ENCODE measurements around the gene CGRRF1.

The CGRRF1 gene

DNA sequence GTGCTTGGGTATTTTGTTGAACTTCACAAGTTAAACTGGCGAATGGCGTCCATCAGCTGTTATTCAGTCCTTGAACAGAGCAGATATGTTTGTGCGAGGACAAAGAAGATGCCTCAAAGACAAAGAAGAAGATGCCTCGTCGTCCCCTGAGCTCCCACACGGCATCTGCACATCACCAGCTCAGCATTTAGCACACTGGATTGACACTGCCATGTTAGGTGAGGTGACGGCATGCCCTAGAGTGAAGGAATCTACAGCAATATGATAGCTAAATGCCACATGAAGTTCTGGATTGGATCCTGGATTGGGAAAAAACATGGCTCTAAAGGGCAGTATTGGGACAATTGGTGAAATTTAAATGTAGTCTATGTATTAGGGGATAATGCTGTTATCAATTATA lies 72.6 kb downstream of the CGRRF1 start:
- no peak overlapping the region for H3K4me2 ChIP-seq (ENCODE audit: low read depth, low read length, poor library complexity, severe bottlenecking)
- no peak overlapping the region for H3K27ac ChIP-seq (ENCODE audit: low read depth, low read length)
- no peaks in the 10 kb centered on the region for H3K9me2 ChIP-seq (replicated peaks; ENCODE audit: insufficient read depth, low read length)
- H3K79me2 ChIP-seq (ENCODE audit: insufficient read depth, low read length), result no peaks in the 10 kb centered on the region
- H3K9me3 ChIP-seq (ENCODE audit: insufficient read depth, low read length), result no peaks in the 10 kb centered on the region
- no peaks in the 10 kb centered on the region for H3K27me3 ChIP-seq (ENCODE audit: low read length)
- TF ChIP-seq, protein P1, sequence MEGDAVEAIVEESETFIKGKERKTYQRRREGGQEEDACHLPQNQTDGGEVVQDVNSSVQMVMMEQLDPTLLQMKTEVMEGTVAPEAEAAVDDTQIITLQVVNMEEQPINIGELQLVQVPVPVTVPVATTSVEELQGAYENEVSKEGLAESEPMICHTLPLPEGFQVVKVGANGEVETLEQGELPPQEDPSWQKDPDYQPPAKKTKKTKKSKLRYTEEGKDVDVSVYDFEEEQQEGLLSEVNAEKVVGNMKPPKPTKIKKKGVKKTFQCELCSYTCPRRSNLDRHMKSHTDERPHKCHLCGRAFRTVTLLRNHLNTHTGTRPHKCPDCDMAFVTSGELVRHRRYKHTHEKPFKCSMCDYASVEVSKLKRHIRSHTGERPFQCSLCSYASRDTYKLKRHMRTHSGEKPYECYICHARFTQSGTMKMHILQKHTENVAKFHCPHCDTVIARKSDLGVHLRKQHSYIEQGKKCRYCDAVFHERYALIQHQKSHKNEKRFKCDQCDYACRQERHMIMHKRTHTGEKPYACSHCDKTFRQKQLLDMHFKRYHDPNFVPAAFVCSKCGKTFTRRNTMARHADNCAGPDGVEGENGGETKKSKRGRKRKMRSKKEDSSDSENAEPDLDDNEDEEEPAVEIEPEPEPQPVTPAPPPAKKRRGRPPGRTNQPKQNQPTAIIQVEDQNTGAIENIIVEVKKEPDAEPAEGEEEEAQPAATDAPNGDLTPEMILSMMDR (IDR thresholded peaks at IDR 0.05; ENCODE audit: insufficient read depth, low read length, poor library complexity, severe bottlenecking), result no peak
- TF ChIP-seq EZH2phosphoT487 (conservative IDR thresholded peaks at IDR 0.05; ENCODE audit: low read length), result no peak
- H3K9ac ChIP-seq (ENCODE audit: low read length), result no peak overlapping the region
- no peaks in the 10 kb centered on the region for H3F3A ChIP-seq (ENCODE audit: insufficient read depth)
- H2AFZ ChIP-seq (ENCODE audit: low read depth, low read length, severe bottlenecking), result no peak overlapping the region
- no peaks in the 10 kb centered on the region for H3K36me3 ChIP-seq (ENCODE audit: low read length)
- H3K4me3 ChIP-seq (ENCODE audit: insufficient read depth, low read length, poor library complexity, severe bottlenecking), result no peak overlapping the region
- H4K20me1 ChIP-seq (ENCODE audit: low read depth, low read length), result no peaks in the 10 kb centered on the region

GRCh38 chr14:54584097-54584496 lies 74.4 kb downstream of the CGRRF1 start:
- H4K20me1 ChIP-seq (ENCODE audit: low read depth, low read length), result no peaks in the 10 kb centered on the region
- no peak for TF ChIP-seq EZH2phosphoT487 (conservative IDR thresholded peaks at IDR 0.05; ENCODE audit: low read length)
- TF ChIP-seq, protein P1 (IDR thresholded peaks at IDR 0.05; ENCODE audit: insufficient read depth, low read length, poor library complexity, severe bottlenecking), result no peak
- H3K9me2 ChIP-seq (replicated peaks; ENCODE audit: insufficient read depth, low read length), result no peaks in the 10 kb centered on the region
- no peak overlapping the region for H2AFZ ChIP-seq (ENCODE audit: low read depth, low read length, severe bottlenecking)
- H3K9ac ChIP-seq (ENCODE audit: low read length), result no peak overlapping the region
- H3F3A ChIP-seq (ENCODE audit: insufficient read depth), result no peaks in the 10 kb centered on the region
- H3K4me2 ChIP-seq (ENCODE audit: low read depth, low read length, poor library complexity, severe bottlenecking), result no peak overlapping the region
- no peaks in the 10 kb centered on the region for H3K36me3 ChIP-seq (ENCODE audit: low read length)
- no peak overlapping the region for H3K4me3 ChIP-seq (ENCODE audit: insufficient read depth, low read length, poor library complexity, severe bottlenecking)
- no peaks in the 10 kb centered on the region for H3K27me3 ChIP-seq (ENCODE audit: low read length)
- H3K9me3 ChIP-seq (ENCODE audit: insufficient read depth, low read length), result no peaks in the 10 kb centered on the region
- no peak overlapping the region for H3K27ac ChIP-seq (ENCODE audit: low read depth, low read length)
- no peaks in the 10 kb centered on the region for H3K79me2 ChIP-seq (ENCODE audit: insufficient read depth, low read length)

- Histone ChIP-seq H2AFZ (ENCODE audit: low read depth, low read length, severe bottlenecking) (no peak overlapping the region), H3F3A (ENCODE audit: insufficient read depth) (no peaks in the 10 kb centered on the region), H4K20me1 (ENCODE audit: low read depth, low read length) (no peaks in the 10 kb centered on the region), H3K9ac (ENCODE audit: low read length) (no peak overlapping the region), H3K9me3 (ENCODE audit: insufficient read depth, low read length) (no peaks in the 10 kb centered on the region), H3K36me3 (ENCODE audit: low read length) (no peaks in the 10 kb centered on the region), H3K27me3 (ENCODE audit: low read length) (no peaks in the 10 kb centered on the region), H3K9me2 (replicated peaks; ENCODE audit: insufficient read depth, low read length) (no peaks in the 10 kb centered on the region), H3K79me2 (ENCODE audit: insufficient read depth, low read length) (no peaks in the 10 kb centered on the region), H3K27ac (ENCODE audit: low read depth, low read length) (no peak overlapping the region), H3K4me3 (ENCODE audit: insufficient read depth, low read length, poor library complexity, severe bottlenecking) (no peak overlapping the region), H3K4me2 (ENCODE audit: low read depth, low read length, poor library complexity, severe bottlenecking) (no peak overlapping the region)
- TF ChIP-seq EZH2phosphoT487 (conservative IDR thresholded peaks at IDR 0.05; ENCODE audit: low read length), result no peak
- TF ChIP-seq, protein P1 (IDR thresholded peaks at IDR 0.05; ENCODE audit: insufficient read depth, low read length, poor library complexity, severe bottlenecking), result no peak
Observed at GRCh38 chr14:54585214-54585613, 75.5 kb downstream of the CGRRF1 start.
